GM12872 (cell line): Measurements from ENCODE around the gene CUEDC1.

Source experiments
- CTCF ChIP-seq: IDR thresholded peaks from 3 replicates; pipeline ENCODE4 v1.5.1; 2011; ENCODE audit warnings: low read depth, mild to moderate bottlenecking, low read length, moderate library complexity; ENCODE audit not compliant: insufficient read depth

Gene CUEDC1

GRCh38 chr17:57858838-57859237 is 96.4 kb downstream of the CUEDC1 start:
- TF ChIP-seq CTCF: no peak

- no peak for TF ChIP-seq CTCF
Measured at GRCh38 chr17:57856792-57857620, 98.2 kb downstream of the CUEDC1 start.

GRCh38 chr17:57855391-57856035 is 99.7 kb downstream of the CUEDC1 start:
- no peak for TF ChIP-seq CTCF

GRCh38 chr17:57853695-57854094 is 101.5 kb downstream of the CUEDC1 start:
- no peak for TF ChIP-seq CTCF

- no peak for TF ChIP-seq CTCF
Measured at GRCh38 chr17:57852955-57853328, 102.3 kb downstream of the CUEDC1 start.

- no peak for TF ChIP-seq CTCF
Measured at GRCh38 chr17:57852092-57852954, 102.9 kb downstream of the CUEDC1 start.
